Coronary artery (tissue), 2 donors: Measurements from ENCODE around the gene ADD3.

Experiments used
- DNase-seq: peaks from one replicate; pipeline ENCODE4 v3.0.0-alpha.2; 2017; ENCODE audit warnings: low spot score
- H3K27ac ChIP-seq, 2 donors: fragments of 200-600 bp; sonication (generic); one replicate each; pipeline ENCODE4 v1.5.1; 2016 to 2019
- H3K4me3 ChIP-seq: fragments of 200-600 bp; sonication (generic); 2 replicates; pipeline ENCODE4 v1.5.1; 2016; ENCODE audit warnings: mild to moderate bottlenecking, moderate library complexity
- CTCF ChIP-seq: fragments of 200-600 bp; sonication (generic); IDR thresholded peaks from one replicate; pipeline ENCODE4 v1.5.1; 2019; ENCODE audit warnings: antibody characterized with exemption

The ADD3 gene

GRCh38 chr10:110149259-110149658 is 141.5 kb downstream of the ADD3 start:
- Histone ChIP-seq H3K27ac (no peak overlapping the region), H3K4me3 (no peak overlapping the region)
- no peak for DNase-seq
- no peak for TF ChIP-seq CTCF

- no peak for DNase-seq
- TF ChIP-seq CTCF: no peak
- Histone ChIP-seq H3K4me3 (no peak overlapping the region), H3K27ac (no peak overlapping the region)
Measured at GRCh38 chr10:110150046-110150445, 142.3 kb downstream of the ADD3 start.

- no peak overlapping the region for H3K4me3 ChIP-seq
- no peak for TF ChIP-seq CTCF
- DNase-seq: no peak
- no peak overlapping the region for H3K27ac ChIP-seq
Measured at GRCh38 chr10:110150981-110151380, 143.2 kb downstream of the ADD3 start.

GRCh38 chr10:110151467-110151866 is 143.7 kb downstream of the ADD3 start:
- DNase-seq: no peak
- H3K27ac ChIP-seq: no peak overlapping the region
- TF ChIP-seq CTCF: no peak
- no peak overlapping the region for H3K4me3 ChIP-seq

GRCh38 chr10:110151971-110152370 is 144.2 kb downstream of the ADD3 start:
- DNase-seq: no peak
- no peak overlapping the region for H3K4me3 ChIP-seq
- H3K27ac ChIP-seq: no peak overlapping the region
- no peak for TF ChIP-seq CTCF

GRCh38 chr10:110153396-110153795 is 145.6 kb downstream of the ADD3 start:
- no peak for TF ChIP-seq CTCF
- no peak overlapping the region for H3K4me3 ChIP-seq
- H3K27ac ChIP-seq: no peak overlapping the region
- no peak for DNase-seq

GRCh38 chr10:110156046-110156445 is 148.3 kb downstream of the ADD3 start:
- no peak for DNase-seq
- Histone ChIP-seq H3K4me3 (no peak overlapping the region), H3K27ac (no peak overlapping the region)
- TF ChIP-seq CTCF: no peak
